Subcutaneous adipose tissue (tissue), 4 donors: ENCODE data around the gene CRYGN. TPM values are rescaled to one million over a fixed set of nuclear protein-coding genes. Genes with fewer than 3 reads are reported as not detected.

Experiments used
- CTCF ChIP-seq: fragments of 450-650 bp; IDR thresholded peaks from one replicate; pipeline ENCODE4 v1.5.1; 2016; ENCODE audit warnings: low read depth, mild to moderate bottlenecking, control low read depth, antibody characterized with exemption, moderate library complexity
- total RNA-seq, 4 donors: library from RNA; depleted of rRNA; stranded (reverse); fragments of >200 nt; gene quantifications; one replicate each; pipeline ENCODE4 v1.1.0, GENCODE V29; 2016

Gene CRYGN
- total RNA-seq, 4 donors from 2014 or later: 1.3 TPM; not detected in 3

GRCh38 chr7:151452680-151453325, 12.9 kb upstream of the CRYGN start:
- no peak for TF ChIP-seq CTCF

GRCh38 chr7:151451626-151452571, 12.0 kb upstream of the CRYGN start:
- no peak for TF ChIP-seq CTCF

GRCh38 chr7:151451156-151451555, 11.2 kb upstream of the CRYGN start:
- TF ChIP-seq CTCF: no peak

GRCh38 chr7:151449990-151450389, 10.0 kb upstream of the CRYGN start:
- no peak for TF ChIP-seq CTCF

- TF ChIP-seq CTCF: no peak
Measured at GRCh38 chr7:151448261-151449252, 8.6 kb upstream of the CRYGN start.

GRCh38 chr7:151447901-151448260, 7.9 kb upstream of the CRYGN start:
- TF ChIP-seq CTCF: no peak
